DOHH2 (cell line): ENCODE results near the gene SLC25A18.

Experiments
- CTCF ChIP-seq: fragments of 200-600 bp; sonication (generic); IDR thresholded peaks from one replicate; pipeline ENCODE4 v1.5.1; 2014; ENCODE audit warnings: antibody characterized with exemption, mild to moderate bottlenecking, low read depth, low read length; ENCODE audit not compliant: poor library complexity, severe bottlenecking
- EZH2phosphoT487 ChIP-seq: fragments of 200-600 bp; sonication (generic); IDR thresholded peaks from 2 replicates; pipeline ENCODE4 v1.6.1; 2017; ENCODE audit warnings: borderline replicate concordance, mild to moderate bottlenecking, antibody characterized with exemption, low read length, moderate library complexity, mixed read lengths

GRCh38 chr22:17579535-17579981 is 16.3 kb downstream of the SLC25A18 start:
- TF ChIP-seq CTCF (no peak), EZH2phosphoT487 (no peak)
